22Rv1 (cell line): ENCODE measurements around the gene NUP210L.
"Not testable (repeated sequence)": the region's sequence is repeated elsewhere in the genome, so short reads cannot be mapped to it uniquely, and the experiment has no call there.

Experiments used
- H3K27ac ChIP-seq: fragments of 450-650 bp; 2 replicates; pipeline ENCODE4 v1.5.1; 2017
- ZFX ChIP-seq: fragments of 450-650 bp; IDR thresholded peaks from 2 replicates; pipeline ENCODE4 v1.6.1; 2017; ENCODE audit warnings: antibody characterized with exemption, borderline replicate concordance
- TF ChIP-seq, protein P1 (sequence below): fragments of 450-650 bp; IDR thresholded peaks from 2 replicates; pipeline ENCODE4 v1.5.1; 2017; ENCODE audit warnings: mild to moderate bottlenecking

Gene NUP210L

DNA sequence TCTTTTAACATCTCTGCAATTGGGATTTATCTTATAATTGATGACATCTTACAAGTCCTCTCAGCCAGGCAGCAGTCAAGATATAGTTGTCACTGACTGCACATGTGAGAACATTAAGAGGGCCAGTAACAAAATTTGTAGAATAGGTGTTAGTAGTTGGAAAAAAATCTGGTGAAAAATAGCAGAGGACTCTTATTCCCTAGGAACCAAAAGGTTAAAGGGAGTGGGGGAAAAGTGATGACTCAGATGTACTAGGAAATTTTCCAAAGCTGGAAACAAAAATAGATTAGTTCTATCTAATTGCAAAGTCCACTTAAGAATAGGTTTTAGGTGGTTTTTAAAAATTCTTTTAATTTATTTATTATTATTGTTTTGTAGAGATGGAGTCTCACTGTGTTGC, 3.6 kb downstream of the NUP210L start:
- H3K27ac ChIP-seq: no peak overlapping the region
- TF ChIP-seq, protein P1, sequence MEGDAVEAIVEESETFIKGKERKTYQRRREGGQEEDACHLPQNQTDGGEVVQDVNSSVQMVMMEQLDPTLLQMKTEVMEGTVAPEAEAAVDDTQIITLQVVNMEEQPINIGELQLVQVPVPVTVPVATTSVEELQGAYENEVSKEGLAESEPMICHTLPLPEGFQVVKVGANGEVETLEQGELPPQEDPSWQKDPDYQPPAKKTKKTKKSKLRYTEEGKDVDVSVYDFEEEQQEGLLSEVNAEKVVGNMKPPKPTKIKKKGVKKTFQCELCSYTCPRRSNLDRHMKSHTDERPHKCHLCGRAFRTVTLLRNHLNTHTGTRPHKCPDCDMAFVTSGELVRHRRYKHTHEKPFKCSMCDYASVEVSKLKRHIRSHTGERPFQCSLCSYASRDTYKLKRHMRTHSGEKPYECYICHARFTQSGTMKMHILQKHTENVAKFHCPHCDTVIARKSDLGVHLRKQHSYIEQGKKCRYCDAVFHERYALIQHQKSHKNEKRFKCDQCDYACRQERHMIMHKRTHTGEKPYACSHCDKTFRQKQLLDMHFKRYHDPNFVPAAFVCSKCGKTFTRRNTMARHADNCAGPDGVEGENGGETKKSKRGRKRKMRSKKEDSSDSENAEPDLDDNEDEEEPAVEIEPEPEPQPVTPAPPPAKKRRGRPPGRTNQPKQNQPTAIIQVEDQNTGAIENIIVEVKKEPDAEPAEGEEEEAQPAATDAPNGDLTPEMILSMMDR: no peak
- no peak for TF ChIP-seq ZFX

DNA sequence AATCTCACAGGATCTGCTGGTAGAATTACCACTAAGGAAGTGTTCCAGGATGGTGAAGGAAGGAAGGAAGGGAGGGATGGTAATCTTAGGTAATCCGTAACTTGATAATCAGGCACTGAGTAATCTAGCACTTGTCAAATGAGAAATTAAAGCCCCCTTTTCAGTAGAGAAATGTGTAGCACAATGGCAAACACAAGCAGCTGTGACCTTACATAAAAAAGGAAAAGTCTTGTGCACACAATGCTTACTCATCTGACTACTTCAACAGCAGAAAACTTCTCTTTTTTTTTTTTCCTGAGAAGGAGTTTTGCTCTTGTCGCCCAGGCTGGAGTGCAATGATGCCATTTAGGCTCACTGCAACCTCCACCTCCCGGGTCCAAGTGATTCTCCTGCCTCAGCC, 6.1 kb downstream of the NUP210L start:
- TF ChIP-seq, protein P1: no peak
- no peak for TF ChIP-seq ZFX
- H3K27ac ChIP-seq: no peak overlapping the region

DNA sequence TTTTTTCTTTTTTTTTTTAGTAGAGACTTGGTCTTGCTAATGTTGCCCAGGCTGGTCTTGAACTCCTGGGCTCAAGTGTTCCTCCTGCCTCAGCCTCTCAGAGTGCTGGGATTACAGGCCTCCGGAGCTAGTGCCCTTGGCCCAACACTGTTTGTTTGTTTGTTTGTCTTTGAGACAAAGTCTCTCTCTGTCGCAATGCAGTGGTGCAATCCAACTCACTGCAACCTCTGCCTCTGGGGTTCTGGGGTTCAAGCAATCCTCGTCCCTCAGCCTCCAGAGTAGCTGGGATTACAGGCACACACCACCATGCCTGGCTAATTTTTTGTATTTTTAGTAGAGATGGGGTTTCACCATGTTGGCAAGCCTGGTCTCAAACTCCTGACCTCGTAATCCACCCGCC, 7.4 kb downstream of the NUP210L start:
- H3K27ac ChIP-seq: not testable (repeated sequence)

DNA sequence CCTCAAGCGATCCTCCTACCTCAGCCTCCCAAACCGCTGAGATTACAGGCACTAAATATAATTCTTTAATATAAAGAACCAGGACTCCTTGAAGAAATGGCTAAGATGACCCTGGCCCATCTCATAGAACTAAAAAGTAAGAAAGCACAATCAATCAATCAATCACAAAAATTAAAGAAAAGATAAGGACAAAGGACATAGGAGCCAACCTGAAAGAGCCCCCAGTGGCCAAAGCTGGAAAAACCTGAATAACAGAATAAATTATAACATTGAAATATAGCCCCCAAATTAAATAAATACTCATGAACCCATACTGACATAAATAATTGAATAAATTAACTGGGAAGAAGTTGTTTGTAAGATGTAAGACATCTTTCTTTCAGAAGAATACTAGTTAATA, 8.9 kb downstream of the NUP210L start:
- TF ChIP-seq, protein P1: peak; percentile 82
- TF ChIP-seq ZFX: no peak
- H3K27ac ChIP-seq: no peak overlapping the region

DNA sequence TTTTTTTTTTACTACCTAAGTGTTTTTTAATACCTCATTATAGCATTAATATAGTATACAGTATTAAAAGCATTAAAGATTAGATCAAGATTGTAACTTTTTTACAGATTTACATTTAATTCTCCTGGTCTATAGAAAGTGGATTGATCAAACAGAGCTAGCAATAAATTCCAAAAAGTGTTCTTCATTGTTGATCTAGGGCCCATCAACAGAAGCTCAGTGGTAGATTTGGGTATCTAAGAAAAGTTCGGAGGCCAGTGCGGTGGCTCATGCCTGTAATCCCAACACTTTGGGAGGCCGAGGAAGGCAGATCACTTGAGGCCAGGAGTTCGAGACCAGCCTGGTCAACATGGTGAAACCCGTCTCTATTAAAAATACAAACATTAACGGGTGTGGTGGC, 12.5 kb downstream of the NUP210L start:
- TF ChIP-seq, protein P1: no peak
- no peak for TF ChIP-seq ZFX
- no peak overlapping the region for H3K27ac ChIP-seq

DNA sequence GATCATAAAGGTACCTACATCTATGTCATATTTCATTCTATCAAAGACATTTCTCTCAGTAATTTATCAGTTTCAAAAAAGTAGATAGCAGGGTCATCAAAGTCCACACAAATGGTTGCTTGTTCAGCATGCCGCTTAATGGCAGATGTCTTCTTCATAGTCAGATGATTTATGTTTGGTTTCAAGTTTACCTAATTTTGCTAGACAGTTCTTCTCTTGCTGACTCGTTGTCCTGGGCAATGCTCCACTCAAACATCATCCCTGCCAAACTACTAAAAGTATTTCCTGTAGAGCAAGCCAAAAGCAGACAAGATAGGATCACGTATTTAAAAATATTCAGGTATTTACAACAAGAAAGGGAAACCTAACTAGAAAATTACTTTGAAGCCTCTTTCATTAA, 13.6 kb downstream of the NUP210L start:
- TF ChIP-seq ZFX: no peak
- TF ChIP-seq, protein P1: no peak
- no peak overlapping the region for H3K27ac ChIP-seq

DNA sequence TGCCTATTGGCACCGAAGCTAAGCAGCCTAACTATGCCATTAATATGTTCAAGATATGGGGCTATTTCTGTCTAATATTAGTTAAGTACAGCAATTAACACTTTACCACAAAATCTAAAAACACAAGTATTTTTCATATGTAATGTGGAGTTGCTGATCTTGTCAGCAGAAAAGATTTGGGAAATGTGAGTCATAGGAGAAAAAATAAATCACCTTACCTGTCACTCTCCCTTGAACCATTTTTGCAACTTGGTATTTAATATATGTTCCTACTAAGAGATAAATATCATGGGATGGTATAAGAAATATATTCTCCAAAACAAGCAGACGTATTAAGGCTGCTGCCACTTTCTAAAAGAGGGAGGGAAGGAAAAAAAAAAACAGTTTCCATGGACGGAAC, 17.0 kb downstream of the NUP210L start:
- no peak for TF ChIP-seq ZFX
- TF ChIP-seq, protein P1: no peak
- H3K27ac ChIP-seq: no peak overlapping the region

DNA sequence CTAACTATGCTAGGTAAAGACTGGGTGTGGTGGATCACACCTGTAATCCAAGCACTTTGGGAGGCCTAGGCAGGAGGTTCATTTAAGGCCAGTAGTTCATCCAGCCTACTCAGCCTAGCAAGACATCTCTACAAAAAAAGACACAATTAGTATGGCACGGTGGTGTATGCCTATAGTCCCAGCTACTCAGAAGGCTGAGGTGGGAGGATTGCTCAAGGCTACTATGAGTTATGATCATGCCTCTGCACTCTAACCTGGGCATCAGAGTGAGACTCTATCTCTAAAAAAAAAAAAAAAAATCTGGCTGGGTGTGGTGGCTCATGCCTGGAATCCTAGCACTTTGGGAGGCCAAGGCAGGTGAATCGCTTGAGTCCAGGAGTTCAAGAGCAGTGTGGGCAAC, 21.6 kb downstream of the NUP210L start:
- no peak overlapping the region for H3K27ac ChIP-seq

More for the DNA sequence above, 21.6 kb downstream of the NUP210L start:
- no peak for TF ChIP-seq ZFX
- TF ChIP-seq, protein P1: no peak
